GM19035 (cell line): ENCODE data around the gene CD7.

Experiments used
- ATAC-seq: cut with Tn5 transposase; IDR thresholded peaks from one replicate; pipeline ENCODE4 v1.9.1; 2021; ENCODE audit not compliant: unreplicated experiment

The CD7 gene

DNA sequence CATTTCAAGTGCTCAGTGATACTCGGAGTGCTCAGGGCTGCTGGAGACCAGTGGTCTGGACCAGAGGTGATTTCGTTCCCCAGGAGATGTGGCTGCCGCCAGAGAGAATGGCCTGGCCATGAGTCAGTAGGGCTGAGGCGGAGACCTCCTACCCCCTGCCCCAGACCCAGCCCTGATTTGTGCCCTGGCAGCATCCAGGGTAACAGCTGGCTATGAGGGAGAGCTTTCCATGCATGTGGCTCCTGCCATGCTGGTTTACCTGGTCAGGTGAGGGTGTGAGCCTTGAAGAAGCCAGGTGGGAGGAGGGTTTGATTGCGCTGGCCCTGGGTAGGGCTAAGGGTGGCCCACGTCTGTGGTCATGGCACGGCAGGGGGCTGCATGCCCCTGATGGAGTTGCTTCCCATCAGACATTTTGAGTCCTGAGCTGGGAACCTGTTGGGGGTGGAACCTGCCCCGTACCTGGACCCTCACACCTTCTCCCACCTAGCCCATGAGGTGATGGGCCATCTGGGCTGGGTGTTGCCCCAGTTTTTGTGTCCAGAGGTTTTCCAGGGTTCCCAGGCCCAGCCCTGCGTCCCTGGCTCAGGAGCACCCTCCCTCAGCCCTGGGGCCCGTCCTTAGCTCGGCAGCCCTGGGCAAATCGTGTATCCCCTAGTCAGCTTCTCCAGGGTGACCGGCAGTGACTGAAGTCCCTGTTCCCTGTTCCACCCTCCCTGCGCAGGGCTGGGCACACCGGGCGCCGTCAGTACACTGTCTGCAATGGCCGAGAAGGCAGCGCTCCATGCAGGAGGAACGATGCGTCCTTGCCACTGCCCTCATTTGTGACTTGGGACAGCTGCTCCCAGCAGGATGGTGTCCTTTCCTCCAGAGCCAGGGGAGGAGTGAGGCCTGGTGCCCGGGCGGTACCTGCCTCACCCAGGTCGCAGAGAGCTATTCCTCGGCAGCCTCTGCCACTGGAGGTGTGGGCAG lies 34.9 kb downstream of the CD7 start:
- ATAC-seq = no peak

DNA sequence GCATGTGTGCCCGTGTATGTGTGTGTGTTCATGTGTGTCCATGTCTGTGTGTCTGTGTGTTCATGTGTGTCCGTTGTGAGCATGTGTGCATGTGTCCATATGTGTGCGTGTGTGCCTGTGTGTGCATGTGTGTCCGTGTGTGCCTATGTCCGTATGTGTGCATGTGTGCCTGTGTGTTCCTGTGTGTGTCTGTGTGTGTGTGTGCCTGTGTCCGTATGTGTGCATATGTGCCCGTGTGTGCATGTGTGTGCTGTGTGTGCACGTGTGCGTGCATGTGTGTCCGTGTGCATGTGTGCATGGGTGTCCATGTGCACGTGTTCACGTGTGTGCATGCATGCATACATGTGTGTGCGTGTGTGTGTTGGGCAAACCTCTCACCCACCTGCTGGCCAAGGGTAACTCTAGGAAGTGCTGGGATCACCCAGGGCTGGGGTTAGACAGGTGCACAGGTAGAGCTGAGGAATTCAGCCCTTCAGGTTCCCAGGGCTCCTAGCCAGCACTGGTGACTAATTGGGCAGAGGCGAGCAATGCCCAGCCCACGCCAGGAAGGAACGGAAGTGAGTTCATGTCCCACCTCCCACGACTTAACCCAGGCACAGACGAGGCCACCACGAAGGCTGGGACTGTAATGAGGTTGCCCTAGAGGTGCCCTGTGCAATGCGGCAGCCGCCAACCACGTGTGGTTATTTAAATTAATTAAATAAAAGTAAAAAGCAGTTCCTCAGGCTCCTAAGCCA lies 35.7 kb downstream of the CD7 start:
- no peak for ATAC-seq

DNA sequence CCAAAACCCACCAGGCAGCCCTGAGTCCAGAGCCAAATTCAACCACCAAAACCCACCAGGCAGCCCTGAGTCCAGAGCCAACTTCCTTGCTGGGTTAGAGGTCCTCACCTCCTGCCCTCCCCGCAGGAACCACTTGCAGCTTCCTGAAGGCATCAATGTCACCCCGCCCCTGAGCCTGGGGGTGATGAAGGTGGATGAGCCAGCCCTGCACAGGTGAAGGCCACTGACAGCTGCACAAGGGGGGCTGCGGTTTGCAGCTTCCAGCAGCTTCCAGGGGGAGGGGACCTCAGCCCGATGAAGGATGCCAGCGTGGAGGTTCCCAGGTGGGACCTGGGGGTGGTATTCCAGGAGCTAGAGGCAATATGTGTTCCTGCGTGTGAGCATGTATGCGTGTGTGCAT lies 36.3 kb downstream of the CD7 start:
- no peak for ATAC-seq

DNA sequence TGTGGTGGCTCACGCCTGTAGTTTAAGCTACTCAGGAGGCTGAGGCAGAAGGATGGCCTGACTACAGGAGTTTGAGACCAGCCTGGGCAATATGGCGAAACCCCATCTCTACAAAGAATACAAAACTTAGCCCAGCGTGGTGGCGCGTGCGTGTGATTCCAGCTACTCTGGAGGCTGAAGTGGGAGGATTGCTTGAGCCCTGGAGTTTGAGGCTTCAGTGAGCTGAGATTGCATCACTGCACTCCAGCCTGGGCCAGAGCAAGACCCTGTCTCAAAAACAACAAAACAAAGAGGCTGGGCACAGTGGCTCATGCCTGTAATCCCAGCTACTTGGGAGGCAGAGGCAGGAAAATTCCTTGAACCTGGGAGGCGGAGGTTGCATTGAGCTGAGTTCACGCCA lies 36.9 kb downstream of the CD7 start:
- no peak for ATAC-seq

DNA sequence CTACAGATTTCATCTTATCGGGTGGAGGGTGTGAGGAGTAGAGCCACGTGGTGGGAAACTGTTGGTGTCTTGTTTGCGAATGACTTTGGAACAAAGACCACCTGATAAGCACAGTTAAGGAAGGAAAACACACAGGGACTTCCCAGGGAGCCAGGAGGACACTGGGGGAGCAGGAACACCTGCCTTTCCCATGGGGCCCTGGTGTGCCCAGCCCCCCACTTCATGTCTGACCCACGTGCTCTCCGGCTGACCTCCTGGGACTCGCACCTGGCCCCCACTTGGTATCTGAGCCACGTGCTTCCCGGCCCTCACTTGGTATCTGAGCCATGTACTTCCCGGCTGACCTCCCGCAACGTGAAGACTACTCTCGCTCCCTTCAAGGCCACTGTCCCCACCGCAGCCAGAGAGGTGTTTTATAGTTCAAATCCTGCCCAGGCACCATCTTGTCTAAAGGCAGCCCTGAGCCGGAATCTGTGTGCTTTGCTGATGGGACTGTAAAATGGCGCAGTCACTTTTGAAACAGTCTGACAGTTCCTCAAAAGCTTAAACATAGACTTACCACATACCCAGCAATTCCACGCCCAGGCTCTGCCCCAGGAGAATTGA lies 38.5 kb downstream of the CD7 start:
- no peak for ATAC-seq

DNA sequence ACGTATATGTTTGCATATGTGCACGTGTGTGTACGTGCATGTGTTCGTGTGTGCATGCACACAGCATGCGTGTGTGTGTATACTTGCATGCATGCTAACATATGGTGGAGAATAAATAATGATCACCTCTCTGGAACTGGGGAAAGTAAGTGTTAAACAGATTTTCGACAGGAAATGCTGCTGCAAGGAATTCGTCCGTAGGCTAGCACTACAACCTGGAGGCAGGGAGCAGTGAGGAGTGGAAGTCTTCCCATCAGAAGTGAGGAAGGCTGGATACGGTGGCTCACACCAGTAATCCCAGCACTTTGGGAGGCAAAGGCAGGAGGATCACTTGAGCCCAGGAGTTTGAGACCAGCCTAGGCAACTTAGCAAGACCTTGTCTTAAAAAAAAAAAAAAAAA lies 39.1 kb downstream of the CD7 start:
- no peak for ATAC-seq

DNA sequence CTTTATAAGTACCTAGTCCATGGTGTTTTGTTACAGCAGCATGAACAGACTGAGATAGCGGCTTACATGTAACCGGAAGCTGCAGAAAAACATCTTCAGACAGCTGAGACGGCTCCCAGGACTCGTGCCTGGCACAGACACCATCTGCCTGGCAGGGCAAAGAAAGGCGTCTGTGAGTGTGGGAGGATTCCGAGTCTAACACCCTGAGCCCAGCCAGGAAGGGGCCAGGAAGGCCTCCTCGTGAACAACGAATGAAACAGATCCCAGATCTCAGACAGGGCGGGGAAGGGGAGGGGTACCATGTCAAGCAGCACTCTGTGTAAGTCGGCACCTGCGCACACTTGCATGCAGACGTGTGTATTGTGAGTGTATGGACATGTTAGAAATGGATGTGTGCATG lies 39.6 kb downstream of the CD7 start:
- ATAC-seq = no peak

DNA sequence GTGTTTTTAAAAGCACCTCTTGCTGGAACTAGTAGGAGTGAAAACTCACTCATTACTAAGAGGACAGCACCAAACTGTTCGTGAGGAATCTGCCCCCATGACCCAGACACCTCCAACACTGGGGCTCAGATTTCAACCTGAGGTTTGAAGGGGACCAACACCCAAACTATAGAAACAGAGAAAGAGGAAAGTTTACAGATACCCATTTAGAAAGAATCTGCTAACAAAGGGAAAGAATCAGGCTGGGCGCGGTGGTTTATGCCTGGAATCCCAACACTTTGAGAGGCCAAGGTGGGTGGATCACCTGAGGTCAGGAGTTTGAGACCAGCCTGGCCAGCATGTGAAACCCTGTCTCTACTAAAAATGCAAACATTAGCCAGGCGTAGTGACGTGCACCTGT lies 40.5 kb downstream of the CD7 start:
- ATAC-seq = no peak

DNA sequence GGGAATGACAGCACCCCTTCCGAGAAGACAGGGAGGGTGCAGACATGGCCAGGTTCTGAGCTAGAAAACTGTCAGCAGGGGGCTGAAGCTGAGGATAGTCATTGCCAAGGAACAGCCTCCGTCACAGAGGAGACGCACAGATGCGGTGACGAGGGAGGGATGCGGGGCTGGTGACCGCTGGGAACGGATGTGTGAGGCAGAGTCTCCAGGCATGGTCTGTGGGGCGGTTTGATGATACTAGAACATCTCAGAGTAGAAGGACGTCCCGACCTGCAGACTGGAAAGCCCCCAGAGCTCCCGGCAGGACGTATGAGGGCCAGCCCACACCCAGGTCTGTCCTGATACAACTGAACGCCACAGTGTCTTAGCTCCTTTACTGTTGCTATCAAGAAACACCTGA lies 42.1 kb downstream of the CD7 start:
- ATAC-seq = no peak

DNA sequence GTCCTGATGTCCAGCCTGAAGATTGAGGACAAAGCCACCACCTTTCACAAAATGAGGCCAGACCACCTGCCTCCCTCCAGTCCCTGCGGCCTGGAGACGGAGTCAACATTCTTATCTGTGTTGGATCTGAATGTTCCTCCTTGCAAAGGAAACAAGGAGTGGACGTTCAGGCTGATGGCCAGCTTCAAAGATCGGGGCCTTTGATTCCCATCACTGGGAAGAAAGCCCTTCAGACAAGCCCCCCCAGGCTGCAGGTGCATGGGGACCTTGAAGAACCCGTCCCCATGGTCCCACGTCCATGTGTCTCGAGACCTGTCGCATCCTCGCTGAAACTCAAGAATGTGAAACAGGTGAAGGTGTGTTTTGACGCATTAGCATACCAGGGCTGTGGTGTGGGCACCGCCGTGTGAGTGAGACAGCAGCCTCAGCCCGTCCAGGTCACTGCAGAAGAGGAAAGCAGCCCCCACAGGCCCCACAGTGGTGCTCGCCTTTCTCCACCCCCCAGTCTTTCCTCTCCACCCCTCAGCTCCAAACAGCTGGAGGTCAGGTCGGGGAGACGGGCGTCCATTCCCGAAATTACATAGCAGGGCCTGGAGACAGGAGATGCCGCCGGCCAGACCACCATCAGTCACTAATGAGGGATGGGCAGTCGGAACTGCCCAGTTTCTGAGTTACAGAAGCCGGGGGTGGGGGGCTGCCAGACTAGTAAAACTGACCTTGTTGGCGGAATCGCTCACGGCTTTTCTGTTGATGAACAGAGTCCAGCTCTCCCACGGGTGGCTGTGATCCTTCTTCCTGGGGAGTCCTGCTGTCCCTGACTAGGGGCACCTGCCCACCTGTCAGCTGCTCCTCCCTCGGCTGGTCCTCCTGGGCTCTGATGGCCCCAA lies 43.0 kb downstream of the CD7 start:
- no peak for ATAC-seq

DNA sequence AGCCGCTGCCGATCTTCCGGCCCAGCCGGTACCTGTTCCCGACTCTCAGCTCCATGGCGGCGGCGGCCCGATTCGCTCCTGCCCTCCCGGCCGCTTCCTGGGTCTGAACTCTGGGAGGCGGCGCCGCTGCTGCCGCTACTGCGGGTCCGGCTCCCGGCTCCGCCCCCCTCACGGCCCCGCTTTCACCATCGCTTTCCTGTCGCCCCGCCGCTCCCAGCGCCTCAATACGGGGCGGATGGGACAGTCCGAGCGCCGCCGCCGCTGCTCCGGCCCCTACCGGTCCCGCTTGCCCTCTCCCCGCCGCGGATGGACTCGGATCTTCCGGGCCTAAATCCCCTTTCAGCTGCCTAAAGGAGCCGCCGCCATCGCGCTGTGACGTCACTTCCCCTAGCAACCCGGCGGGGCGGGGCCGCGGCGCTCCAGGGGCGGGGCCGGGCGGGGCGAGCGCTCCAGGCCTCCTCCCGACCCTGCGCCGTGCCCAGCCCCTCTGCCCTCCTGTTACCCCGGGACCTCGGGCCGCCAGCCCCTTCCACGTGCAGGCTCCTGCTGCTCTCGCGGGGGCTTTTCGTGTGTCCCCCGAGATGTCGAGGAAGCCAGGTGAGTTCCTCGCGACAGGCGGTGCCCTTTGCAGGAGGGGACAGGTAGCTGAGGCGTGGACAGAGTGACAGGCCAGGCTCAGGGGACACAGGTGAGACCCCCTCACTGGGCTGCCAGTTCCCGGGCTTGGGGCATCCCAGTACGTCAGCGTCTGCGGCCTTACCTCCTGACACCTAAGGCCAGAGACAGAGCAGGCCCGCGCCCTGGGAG lies 43.9 kb downstream of the CD7 start, which contains the start of gene CSNK1D:
TSS of gene CSNK1D (minus strand) at position 374 of the 807 bp plus-strand sequence. CDS start at position 55, 319 bp downstream.
- ATAC-seq = peak; percentile 76

DNA sequence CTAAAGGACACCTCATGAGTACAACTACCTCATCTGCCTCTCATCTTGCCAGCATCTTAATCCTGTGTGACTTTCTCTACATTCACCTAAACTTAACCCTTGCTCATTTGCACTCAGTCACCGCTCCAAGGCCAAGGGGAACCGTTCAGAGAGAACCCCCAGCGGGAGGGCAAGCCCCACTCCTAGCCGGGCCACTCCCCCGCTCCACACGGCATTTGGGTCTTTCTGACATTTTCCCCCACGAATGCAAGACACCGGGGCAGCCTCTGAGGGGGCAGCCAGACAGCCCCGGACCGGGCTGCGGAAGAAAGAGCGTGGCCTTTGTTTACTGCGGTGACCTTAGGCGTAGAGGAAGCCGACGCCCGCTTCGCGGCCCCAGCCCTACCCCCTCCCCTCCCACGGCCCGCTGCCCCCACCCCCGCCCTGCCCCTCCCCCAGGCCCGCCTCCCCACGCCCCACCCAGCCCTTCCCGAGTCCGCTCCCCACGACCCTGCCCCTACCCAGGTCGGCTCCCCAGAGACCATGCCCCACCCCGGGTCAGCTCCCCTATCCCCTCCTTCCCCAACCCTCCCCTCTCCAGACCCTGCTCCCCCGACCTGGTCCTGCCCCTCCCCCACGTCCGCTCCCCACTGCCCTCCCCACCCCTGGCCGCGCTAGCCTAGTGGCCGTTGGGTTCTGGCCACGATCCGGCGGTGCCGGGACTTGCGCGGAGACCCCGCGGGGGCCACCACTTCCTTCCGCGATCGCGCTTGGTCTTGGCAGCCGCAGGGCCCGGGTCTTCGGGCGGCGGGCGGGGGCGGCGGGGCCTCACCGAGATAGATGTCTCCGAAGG lies 44.7 kb downstream of the CD7 start:
- peak; percentile 9 for ATAC-seq

DNA sequence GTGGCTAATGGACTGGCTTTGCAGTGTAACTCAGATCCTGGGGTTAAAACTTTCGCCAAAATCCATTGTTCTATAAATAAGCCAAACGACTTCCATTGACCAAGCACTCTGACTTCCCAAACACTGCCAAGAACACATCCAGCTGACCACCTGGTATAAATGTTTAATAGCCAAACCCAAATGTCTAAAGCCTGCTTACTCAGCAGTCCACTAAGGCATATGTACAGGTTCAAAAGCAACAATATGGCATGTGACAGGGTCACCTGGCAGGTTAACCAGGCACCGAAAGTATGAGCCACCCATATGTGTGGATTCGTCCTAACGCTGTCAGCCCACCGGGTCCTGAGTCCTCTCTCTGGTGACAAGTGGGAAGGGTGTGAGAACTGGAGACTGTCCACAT lies 46.0 kb downstream of the CD7 start:
- ATAC-seq = no peak

DNA sequence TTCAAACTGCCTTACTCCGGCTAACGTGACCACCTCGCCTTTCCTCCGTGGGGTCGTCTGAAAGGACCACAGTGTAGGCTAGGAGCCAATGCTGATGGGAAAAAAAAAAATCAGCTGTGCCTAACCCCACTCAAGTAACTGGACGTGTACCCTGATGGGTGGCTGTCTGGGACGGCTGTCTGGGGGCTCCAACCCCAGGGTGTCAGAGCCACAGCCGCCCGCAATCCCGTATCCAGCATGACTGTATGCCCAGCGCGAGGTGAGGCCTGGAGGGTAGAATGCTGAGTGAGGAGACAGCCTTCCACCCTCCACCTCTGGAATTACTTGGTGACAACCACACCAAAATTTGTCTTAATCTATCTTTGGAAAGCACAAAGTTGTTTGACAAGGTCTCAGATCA lies 46.8 kb downstream of the CD7 start:
- ATAC-seq = no peak

DNA sequence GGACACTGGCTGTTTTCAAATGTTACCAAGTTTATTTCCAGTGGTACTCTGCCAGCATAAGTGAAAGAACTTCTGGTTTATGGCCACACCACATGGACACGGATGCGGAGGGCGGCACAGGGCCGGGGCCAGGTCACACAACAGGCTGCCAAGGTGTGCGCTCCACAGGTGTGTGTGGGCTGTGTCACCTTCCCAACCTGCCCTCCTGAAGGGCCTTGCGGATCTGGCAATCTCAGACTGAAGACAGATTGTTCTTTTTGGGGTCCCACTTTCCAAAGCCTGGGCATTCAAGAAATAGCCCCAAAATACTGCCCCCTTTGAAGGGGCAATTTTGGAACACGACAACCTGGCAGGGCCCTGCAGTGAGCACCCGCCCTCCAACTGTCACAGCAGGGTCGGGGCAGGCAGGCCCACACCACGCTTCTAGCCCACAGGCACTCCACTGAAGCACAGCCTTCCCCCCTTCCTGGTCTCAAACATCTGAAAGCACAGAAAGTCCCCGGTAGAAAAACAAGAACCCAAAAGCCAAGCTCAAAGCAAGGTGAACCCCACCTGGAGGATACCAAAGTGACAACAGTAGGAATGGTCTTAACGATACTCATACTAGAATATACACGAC lies 47.4 kb downstream of the CD7 start:
- ATAC-seq = no peak

DNA sequence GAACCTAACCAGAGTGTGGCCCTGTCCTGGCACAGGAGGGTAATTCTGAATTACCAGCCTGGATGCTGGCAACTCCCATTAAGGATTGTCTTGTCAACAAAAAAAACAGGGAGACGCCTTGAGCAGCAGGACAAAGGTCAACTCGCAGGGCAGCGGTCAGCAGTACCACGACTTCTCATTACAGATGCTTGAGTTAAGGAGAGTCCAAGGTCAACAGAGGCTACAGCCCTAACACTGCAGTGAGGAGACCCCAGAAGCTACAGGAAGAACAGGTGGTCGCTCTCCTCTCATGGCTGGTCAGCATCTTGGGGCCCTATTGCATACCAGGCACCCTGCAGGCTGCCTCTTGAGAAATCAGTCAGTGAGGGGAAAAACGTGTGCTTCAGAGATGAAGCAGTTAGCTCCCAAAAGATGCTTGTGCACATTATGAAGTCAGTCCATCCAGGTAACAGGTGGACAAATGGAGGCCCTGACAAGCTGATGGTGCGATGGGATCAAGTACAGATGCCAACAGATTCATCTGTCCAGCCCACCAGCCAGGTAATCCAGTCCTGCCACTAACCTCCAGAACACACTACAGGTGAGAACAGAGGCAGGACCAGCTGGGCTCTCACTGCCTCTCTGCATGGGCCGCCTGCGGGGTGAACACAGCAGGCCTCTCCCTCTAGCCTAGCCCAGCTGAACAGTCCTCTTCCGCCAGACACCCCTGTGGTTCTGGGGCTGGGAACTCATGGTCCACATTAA lies 48.1 kb downstream of the CD7 start:
- no peak for ATAC-seq

DNA sequence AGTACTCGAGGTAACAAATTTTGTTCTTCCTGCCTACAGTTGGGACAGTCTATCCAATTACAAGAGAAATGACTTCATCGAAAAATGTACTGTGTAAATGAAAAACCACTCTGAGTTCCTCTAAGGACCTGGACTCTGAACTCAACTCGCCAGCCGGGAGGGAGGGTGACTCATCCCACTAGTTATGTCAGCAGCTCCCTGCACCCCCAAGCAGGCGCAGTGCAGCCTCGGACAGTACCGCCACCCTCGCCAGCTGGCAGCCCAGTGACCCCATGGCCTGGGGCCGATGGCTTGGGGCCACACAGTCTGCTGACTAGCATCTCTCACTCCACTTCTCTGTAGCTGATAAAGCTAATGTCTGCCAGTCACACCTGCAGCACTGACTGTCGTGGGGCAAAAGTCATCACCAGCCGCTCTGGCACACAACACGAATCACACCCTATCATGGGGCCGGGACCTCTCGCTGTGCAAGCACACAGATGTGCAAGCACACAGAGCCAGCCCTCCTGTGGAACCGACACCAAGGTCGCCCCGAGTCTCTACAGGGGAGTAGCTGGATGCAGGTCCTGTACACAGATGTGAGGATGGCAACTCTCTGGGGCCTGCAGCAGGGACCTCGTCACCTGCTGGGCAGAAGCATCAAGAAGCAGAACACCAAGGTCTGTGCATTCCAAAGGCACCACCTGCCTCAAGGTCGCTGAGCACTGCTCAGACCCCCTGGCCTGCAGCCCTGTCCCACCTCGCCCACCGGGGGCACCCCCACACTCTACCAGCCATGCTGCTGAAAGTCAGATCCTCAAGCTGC lies 49.6 kb downstream of the CD7 start:
- no peak for ATAC-seq
